Bronchial epithelial cell (primary cell): Measurements from ENCODE around the gene N4BP2. TPM values are rescaled to one million over a fixed set of nuclear protein-coding genes. Genes with fewer than 3 reads are reported as not detected.
"Not testable (repeated sequence)": the region's sequence is repeated elsewhere in the genome, so short reads cannot be mapped to it uniquely, and the experiment has no call there.

Source experiments
- DNase-seq: peaks from one replicate; pipeline ENCODE4 v3.0.0-alpha.2; 2010; ENCODE audit warnings: low read depth
- FAIRE-seq: peaks from 2 replicates; lab custom pipeline; 2011; peaks lifted over from hg19 to GRCh38; lab: Jason Lieb, UNC
- H3K27me3 ChIP-seq: 2 replicates; pipeline ENCODE4 v1.5.1; 2011; ENCODE audit warnings: low read length; ENCODE audit not compliant: control insufficient read depth, insufficient read depth
- H3K36me3 ChIP-seq: 2 replicates; pipeline ENCODE4 v1.5.1; 2011; ENCODE audit warnings: low read length; ENCODE audit not compliant: control insufficient read depth, insufficient read depth
- H3K4me3 ChIP-seq: 2 replicates; pipeline ENCODE4 v1.5.1; 2011; ENCODE audit warnings: mild to moderate bottlenecking, low read depth, low read length, control low read depth
- CTCF ChIP-seq: IDR thresholded peaks from 2 replicates; pipeline ENCODE4 v1.5.1; 2011; ENCODE audit warnings: mild to moderate bottlenecking, moderate library complexity, low read length, control low read depth, inconsistent platforms; ENCODE audit not compliant: insufficient read depth, severe bottlenecking
- total RNA-seq: library from RNA; depleted of rRNA; stranded (reverse); fragments of >200 nt; gene quantifications from 2 replicates; pipeline ENCODE4 v1.2.1, GENCODE V29; 2014

N4BP2 gene
- total RNA-seq, 1 donor from 2014 or later, result 9.0 TPM

- TF ChIP-seq CTCF, result no peak
- Histone ChIP-seq H3K27me3 (no peaks in the 10 kb centered on the region), H3K36me3 (no peaks in the 10 kb centered on the region), H3K4me3 (no peak overlapping the region)
- FAIRE-seq (no peak), DNase-seq (no peak)
Observed at GRCh38 chr4:40099010-40099409, 42.4 kb downstream of the N4BP2 start.

- H3K27me3 ChIP-seq, H3K4me3 ChIP-seq, H3K36me3 ChIP-seq, DNase-seq, FAIRE-seq: not testable (repeated sequence)
Observed at GRCh38 chr4:40107150-40107549, 50.5 kb downstream of the N4BP2 start.

- H3K27me3 ChIP-seq, result no peaks in the 10 kb centered on the region
- no peak for FAIRE-seq
- no peak overlapping the region for H3K4me3 ChIP-seq
- no peak for TF ChIP-seq CTCF
- no peaks in the 10 kb centered on the region for H3K36me3 ChIP-seq
- no peak for DNase-seq
Observed at GRCh38 chr4:40112027-40112792, 55.6 kb downstream of the N4BP2 start.

- FAIRE-seq, result no peak
- TF ChIP-seq CTCF, result no peak
- Histone ChIP-seq H3K27me3 (no peaks in the 10 kb centered on the region), H3K4me3 (no peak overlapping the region), H3K36me3 (no peaks in the 10 kb centered on the region)
- no peak for DNase-seq
Observed at GRCh38 chr4:40114206-40114605, 57.6 kb downstream of the N4BP2 start.

GRCh38 chr4:40118861-40119260 is 62.2 kb downstream of the N4BP2 start:
- no peak for TF ChIP-seq CTCF
- no peak for DNase-seq
- H3K4me3 ChIP-seq, result no peak overlapping the region
- H3K27me3 ChIP-seq, result no peaks in the 10 kb centered on the region
- no peak for FAIRE-seq
- H3K36me3 ChIP-seq, result no peaks in the 10 kb centered on the region

GRCh38 chr4:40119344-40119743 is 62.7 kb downstream of the N4BP2 start:
- H3K27me3 ChIP-seq, result no peaks in the 10 kb centered on the region
- H3K36me3 ChIP-seq, result no peaks in the 10 kb centered on the region
- no peak for FAIRE-seq
- H3K4me3 ChIP-seq, result no peak overlapping the region
- no peak for TF ChIP-seq CTCF
- no peak for DNase-seq
